MM.1S (cell line): Measurements from ENCODE around the gene TBL1X.

Experiments used
- EZH2 ChIP-seq: fragments of 300-600 bp; sonication (generic); optimal IDR thresholded peaks from 2 replicates; pipeline ENCODE3; 2017; ENCODE audit warnings: low read depth, mild to moderate bottlenecking, antibody characterized with exemption, low read length, mixed read lengths
- TF ChIP-seq, protein P1 (sequence below): fragments of 300-600 bp; sonication (generic); IDR thresholded peaks from 2 replicates; pipeline ENCODE4 v1.5.1; 2016; ENCODE audit warnings: antibody characterized with exemption, low read length, mixed read lengths

DNA sequence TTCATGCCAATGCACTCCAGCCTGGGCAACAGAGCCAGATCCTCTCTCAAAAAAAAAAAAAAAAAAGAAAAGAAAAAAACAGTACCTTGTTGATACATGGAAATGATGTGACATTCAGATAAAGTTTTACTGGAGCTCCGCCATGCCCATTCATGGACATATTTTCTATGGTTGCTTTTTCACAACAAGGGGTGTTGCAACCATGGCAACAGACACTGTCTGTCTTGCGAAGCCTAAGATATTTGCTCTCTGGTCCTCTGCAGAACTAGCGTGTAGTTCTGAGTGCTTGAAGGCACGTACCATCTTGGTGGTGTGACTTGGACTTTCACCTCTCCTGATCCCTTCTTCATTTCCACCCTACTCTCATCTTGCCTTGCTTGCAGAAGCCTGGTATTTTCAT, 53.2 kb downstream of the TBL1X start:
- TF ChIP-seq, protein P1, sequence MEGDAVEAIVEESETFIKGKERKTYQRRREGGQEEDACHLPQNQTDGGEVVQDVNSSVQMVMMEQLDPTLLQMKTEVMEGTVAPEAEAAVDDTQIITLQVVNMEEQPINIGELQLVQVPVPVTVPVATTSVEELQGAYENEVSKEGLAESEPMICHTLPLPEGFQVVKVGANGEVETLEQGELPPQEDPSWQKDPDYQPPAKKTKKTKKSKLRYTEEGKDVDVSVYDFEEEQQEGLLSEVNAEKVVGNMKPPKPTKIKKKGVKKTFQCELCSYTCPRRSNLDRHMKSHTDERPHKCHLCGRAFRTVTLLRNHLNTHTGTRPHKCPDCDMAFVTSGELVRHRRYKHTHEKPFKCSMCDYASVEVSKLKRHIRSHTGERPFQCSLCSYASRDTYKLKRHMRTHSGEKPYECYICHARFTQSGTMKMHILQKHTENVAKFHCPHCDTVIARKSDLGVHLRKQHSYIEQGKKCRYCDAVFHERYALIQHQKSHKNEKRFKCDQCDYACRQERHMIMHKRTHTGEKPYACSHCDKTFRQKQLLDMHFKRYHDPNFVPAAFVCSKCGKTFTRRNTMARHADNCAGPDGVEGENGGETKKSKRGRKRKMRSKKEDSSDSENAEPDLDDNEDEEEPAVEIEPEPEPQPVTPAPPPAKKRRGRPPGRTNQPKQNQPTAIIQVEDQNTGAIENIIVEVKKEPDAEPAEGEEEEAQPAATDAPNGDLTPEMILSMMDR = no peak
- TF ChIP-seq EZH2 = no peak
